NCI-H1092 treated with DMSO at 0.1 percent for 48 hours (cell line): ENCODE results near the gene LUC7L3.
"Not testable (repeated sequence)": the region's sequence is repeated elsewhere in the genome, so short reads cannot be mapped to it uniquely, and the experiment has no call there.

Source experiments
- DNase-seq: peaks from one replicate; lab custom pipeline; 2025; lab: John Stamatoyannopoulos, UW

Gene LUC7L3

DNA sequence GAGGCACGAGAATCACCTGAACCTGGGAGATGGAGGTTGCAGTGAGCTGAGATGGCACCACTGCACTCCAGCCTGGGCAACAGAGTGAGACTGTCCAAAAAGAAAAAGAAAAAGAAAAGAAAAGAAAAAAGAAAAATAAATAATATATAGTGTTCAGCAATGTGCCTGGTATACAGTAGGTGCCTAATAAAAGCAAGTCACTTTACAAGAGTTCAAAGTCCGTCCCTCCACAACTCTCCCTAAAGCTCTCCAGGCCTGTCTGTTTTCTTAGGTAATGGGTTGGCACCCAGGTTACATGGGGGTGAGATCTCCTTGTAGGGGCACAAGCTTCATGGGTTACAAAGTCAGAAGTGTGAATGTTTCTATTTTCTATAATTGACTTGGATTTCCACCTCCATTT is 64.5 kb downstream of the LUC7L3 start:
- no peak for DNase-seq

DNA sequence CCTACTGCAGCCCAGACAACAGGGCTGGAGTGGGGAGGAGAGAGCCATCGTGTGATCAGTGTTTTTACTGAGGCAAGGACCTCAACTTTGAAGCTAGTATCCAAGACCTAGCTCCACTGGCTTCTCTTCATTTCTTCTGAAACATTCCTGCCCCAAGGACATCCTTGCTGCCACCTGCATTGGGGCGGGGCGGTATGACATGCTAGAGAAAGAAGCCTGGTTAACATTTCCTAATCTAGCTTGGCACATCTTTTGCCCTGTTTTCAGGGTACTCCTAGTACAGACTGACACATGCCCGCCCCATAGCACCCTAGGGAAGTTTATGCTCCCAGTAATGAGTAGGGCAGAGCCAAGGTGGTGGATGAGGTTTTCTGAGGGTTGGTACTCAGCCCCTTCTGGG is 65.7 kb downstream of the LUC7L3 start:
- DNase-seq: no peak

DNA sequence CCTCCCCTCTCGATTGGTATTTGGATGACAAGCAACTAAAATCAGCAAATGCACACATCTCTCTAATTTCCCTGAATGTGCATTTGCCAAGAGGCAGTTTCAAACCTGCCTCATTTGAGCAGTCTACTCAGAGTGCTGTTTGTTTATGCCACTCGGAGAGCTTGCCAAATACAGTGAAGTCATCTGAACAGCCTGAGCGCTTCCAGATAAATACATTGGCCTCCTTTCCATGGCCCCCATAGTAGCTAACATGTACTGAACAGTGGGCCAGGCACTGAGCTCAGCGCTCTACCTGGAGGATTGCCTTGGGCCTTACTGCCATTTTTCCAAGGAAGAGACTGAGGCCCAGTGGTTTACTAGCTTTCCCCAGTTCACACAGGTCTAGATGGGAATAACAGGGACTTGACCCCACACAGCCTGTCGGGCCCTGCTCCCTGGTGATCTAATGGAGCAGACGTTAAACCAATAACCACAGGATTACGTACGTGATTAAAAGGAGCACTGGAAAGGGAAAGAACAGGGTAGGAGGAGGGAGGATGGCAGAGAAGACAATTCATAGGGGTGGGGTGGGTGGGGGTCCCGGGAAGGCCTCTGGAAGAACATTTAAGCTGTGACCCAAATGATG is 66.7 kb downstream of the LUC7L3 start:
- peak; percentile 16 for DNase-seq

DNA sequence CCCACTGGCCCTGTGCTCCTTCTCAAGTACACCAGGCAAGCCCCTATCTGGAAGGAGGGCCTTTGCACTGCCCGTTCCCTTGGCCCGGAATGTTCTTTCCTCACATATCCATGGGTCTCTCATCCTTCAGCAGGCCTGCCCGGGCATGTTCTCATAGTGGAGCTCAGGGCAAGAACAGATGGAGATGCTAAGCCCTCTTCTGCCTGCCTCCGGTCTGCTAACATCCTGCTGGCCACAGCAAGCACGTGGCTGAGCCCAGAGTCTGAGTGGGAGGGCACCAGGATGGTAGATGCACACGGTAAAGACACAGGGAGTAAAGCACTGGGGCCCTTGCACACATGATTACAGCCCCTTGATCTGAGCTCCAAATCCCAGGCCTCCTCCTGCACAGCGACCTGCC is 67.7 kb downstream of the LUC7L3 start:
- no peak for DNase-seq

DNA sequence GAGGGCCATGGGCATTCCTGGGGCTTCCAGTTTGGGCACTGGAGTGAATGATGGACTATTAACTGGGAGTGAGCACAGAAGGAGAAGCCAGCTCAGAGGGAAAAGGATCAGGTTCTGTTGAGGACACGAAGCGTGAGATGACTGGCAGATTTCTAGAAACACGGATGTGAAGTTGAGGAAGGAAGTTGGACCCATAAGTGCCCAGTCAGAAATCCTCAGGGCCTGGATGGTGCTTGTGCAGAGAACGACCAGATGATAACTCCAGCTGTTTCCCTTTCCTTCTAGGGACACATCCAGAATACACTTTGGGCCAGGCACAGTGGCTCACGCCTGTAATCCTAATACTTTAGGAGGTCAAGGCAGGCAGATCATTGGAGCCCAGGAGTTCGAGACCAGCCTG is 71.2 kb downstream of the LUC7L3 start:
- DNase-seq: no peak

DNA sequence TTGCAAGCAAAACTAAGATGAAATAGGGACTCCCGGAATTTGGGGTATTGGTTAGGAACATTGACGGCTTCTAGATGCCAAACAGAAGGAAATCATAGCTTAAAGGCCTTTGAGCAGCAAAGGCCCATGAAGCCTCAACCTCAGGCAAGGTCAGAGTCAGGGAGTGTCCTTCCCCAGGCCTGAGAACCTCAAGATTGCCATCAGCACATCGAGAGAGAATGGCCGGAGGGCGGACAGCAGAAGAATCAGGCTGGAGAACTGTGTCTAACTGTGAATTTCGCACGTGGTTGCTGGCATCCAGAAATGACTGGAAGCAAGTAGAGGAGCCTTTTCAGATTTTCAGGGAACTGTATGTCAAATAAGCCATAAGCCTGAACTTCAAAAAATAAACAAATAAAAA is 72.7 kb downstream of the LUC7L3 start:
- no peak for DNase-seq

DNA sequence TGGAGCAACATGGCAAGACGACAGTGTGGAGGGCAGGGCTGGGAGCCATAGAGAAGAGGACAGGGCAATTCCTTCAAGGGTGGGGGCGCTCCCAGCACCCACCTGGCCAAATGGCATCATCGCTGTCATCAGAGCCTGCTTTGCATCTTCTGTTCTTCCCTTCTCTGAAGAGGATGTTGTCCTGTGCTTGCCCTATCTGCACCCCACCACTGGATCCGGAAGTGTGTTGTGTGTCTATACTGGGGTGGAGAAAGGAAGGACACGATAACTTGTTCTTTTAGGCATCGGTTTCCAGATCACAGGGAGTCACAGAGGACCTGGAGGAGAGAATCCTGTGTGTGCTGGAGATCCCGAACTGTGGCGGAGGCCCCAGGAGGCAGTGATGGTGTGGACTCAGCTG is 73.6 kb downstream of the LUC7L3 start:
- DNase-seq: no peak

DNA sequence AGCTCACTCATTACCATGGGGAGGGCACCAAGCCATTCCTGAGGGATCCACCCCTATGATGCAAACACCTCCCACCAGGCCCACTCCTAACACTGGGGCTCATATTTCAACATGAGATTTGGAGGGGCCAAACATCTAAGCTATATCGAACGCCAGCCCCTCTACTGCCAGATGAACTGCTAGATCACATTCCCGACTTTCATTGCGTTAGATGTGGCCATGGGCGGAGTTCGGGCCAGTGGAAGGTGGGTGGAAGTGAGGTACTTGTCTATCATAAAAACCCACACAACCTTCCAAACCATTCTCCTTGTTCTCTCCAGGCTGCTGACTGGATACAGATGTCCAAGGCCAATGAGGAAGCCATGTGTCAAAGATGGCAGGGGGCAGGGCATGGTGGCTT is 75.0 kb downstream of the LUC7L3 start:
- no peak for DNase-seq

DNA sequence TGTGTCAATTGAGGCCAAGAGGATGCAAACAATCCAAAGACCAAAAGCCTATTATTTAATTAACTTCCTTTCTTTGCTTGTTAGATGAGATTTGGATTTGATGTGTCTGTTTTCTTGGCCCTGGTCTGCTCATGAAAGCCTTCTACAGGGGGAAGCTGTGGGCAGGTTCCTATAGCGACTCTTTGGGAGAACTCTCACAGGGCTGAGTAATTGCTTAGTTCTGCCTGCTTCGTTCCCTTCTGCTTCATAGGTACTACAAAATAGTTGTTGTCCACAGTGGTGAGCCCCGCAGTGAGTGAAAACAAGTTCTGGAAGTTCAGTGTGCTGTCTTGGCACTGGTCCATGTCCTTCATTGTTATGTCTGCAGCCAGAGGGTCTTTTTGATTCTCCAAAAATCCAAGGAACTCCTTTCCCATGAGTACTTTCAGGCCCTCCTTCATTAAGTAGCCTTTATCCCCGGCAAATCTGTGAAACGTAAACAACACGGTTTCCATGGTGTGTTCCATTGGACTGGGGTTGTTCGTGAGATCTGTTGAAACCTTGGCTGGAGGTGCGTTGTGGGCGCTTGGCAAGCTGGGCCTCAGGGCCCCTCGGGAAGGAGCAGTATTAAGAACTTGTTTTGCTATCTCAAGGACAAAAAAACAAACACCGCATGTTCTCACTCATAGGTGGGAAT is 77.9 kb downstream of the LUC7L3 start:
- DNase-seq: no peak

DNA sequence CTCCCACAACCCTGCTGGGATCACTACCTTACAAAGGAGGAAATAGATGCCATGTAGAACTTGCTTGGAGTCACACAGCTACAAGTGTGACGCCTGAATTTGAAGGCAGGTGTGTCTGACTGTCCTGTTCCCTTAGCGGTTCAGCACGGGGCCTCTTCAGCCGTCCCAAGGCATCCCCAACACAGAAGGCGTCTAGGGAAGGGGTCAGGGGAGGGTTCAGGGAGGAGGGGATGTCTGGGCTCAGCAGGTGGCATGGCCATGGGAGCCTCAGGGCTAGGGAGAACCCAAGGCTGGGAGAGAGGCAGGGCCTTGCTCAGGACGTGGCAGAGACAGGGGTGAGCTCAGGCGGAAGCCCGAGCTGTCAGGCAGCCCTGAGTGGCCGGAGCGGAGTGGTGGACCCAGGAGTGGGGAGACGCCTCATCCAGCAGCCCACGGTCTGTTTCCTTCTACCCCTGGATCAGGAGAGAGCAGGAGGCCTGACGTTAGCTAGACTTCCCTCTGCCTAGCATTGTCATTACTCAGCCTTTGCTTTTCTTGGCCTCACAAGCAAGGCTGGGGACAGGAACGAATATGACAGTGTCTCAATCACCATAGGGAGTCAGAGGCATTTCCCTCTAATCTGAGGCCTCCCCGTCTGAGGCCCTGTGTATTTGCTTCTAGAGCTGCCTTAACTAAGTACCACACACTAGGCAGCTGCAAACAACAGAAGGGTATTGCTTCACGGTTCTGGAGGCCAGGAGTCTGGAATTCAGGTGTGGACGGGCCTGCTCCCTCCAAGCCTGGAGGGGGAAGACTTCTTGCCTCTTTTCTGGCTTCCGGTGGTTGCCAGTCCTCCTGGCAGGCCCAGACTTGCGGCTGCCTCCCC is 79.3 kb downstream of the LUC7L3 start:
- DNase-seq: no peak

DNA sequence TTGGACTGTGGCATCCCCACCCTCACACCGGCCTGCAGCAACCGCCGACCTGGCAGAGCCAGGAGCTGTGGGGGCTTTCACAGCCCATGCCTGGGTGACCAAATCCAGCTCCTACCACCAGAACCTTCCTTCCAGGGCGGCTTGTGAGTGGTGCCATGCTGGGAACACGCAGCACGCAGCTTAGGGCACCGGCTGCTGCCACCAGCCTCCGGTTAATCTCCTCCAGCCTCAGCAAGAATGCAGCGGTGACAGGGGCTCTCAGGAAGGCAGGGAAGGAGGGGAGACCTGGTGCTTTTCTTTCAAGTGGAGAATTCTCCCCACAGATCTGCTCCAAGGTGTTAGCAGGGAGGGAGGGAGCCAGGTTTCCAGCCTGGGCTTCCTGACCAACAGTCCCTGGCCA is 80.2 kb downstream of the LUC7L3 start:
- no peak for DNase-seq

DNA sequence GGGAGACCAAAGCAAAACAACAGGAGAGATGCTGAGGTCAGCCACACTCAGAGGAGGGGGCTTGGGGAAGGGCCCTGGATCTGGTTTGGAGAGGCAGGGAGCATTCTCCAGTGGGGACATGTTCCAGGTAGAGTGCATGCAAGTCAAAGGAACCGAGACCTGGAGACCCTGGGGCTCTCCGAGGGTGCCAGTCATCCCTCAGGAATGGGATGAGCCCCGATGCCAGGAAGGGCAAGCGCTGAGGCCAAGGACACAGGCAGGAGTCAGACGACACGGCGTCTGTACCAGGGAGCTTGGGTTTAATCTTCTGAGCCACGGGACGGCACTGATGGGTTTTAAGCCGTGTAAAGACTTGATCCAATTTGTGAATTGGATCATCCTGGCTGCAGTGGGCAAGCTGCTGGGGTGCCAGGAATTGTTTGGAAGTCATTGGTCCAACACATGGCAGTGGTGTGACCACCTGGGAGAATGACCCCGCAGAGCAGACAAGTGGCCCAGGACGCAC is 80.8 kb downstream of the LUC7L3 start:
- no peak for DNase-seq

DNA sequence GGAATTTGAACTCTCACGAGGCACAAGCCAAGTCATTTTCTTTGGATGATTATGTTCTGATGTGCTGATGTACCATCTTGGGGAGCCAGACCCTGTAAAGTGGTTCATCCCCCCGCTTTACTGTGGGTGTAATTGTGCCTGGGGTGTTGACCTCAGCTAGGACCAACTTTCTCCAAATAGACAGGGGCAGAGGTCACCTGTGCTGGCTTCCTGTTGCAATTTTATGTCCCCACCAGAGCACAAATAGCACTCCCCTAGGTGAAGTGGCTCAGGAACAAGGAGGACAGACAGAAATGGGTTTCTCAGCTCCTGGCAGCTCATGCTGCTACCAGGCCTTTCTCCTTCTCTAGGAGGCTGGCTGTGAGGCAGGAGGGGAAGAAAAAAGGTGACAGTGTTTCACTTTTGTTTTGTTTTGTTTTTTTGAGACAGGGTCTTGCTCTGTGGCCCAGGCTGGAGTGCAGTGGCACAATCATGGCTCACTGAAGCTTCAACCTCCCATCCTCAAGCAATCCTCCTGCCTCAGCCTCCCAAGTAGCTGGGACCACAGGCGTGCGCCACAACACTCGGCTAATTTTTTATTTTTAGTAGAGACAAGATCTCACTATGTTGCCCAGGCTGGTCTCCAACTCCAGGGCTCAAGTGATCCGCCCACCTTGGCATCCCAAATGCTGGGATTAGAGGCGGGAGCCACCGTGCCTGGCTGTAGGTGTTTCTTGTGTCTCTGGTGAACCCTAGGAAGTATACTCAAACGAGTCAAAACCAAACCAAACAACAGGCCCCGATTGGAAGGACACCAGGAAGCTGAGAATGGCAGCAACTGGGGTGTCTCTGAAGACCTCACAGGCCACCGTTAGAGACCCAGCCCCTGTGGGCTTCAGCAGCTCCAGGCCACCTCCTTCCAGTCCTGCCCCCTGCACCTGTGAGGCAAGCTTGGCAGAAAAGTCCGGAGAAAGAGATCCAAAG is 83.5 kb downstream of the LUC7L3 start:
- no peak for DNase-seq

DNA sequence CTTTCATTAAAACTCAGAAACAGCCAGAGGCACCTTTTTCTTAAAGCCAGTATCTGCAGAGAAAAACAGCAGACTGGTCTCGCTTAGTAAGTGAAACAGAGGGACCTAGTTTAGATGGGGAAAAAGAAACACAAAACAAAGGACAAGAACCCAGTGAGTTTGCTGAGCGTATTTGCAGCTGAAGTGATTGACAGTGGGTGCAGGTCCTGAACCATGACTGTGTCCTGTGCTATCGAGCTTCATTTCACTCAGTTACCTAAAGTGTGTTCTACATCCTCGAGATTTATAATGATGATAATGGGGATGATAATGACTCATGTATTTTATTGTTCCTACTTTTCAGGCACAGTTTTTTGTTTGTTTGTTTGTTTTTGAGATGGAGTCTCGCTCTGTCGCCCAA is 84.3 kb downstream of the LUC7L3 start:
- DNase-seq: no peak

DNA sequence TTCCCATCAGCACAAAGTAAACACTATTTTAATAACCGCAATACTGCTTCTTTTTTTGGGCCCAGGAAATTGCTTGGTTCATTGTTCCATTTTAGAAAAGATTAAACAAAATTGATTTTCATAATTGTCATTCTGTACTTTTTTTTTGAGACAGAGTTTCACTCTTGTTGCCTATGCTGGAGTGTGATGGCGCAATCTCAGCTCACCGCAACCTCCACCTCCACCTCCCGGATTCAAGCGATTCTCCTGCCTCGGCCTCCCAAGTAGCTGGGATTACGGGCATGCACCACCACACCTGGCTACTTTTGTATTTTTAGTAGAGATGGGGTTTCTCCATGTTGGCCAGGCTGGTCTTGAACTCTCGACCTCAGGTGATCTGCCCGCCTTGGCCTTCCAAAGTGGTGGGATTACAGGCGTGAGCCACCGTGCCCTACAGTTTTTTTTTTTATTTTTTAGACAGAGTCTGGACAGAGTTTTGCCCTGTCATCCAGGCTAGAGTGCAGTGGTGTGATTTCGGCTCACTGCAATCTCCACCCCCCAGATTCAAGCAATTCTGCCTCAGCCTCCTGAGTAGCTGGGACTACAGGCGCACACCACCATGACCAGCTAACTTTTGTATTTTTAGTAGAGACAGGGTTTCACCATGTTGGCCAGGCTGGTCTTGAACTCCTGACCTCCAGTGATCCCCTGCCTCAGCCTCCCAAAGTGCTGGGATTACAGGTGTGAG is 85.5 kb downstream of the LUC7L3 start:
- DNase-seq: not testable (repeated sequence)

DNA sequence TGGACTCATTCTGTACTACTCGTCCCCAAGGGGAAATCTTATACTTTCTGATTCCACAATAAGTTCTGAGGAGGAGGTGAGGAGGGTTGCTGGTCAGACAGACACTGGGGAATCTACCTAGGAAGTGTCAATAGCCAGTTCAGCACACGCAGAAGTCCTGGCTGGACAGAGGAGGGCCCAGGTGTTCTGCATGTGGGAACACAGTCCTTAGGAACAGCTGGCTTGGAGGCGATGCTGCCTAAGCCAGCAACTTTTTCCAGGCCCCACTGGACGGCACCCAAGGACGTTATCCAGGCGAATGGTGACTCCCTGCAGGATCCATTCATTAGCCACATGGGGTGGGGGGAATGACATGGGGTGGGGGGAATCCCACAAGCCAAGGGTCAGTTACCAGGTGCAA is 86.1 kb downstream of the LUC7L3 start:
- DNase-seq: no peak
